Keratinocyte (primary cell): ENCODE measurements around the gene SNRPB.

Experiments
- EZH2 ChIP-seq: IDR thresholded peaks from one replicate; pipeline ENCODE4 v1.6.1; 2012; ENCODE audit warnings: inconsistent platforms, mild to moderate bottlenecking, low read length, moderate library complexity
- TF ChIP-seq, protein P1 (sequence below), 3 experiments: IDR thresholded peaks in 1 of 3; conservative IDR thresholded peaks in 1 of 3; optimal IDR thresholded peaks in 1 of 3; 2 replicates in 2 of 3; 3 replicates in 1 of 3; pipeline versions ENCODE3 to v1.5.1; 2011; ENCODE audit warnings: low read length in 3 of 3, mild to moderate bottlenecking in 3 of 3, moderate library complexity in 2 of 3, control low read depth in 1 of 3, inconsistent platforms in 1 of 3; ENCODE audit not compliant: insufficient read depth in 2 of 3; ENCODE audit errors: extremely low read depth in 1 of 3

DNA sequence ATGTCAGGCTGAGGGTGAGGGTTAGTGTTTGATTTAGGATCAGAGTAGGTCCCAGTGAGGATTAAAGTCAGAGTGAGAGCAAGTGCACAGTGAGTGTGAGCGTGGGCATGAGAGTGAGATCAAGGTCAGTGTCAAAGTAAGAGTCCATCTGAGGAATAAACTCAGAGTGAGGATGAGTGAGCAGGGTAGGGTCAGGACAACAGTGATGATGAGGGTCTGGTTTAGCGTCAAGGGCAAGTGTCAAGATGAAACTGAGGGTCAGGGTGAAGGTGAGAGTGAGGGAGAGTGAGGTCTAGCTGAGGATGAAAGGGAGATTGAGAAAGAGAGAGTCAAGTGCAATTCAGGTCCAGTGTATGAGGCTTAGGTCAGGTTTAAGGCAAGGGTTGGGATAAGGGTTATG, 45.8 kb upstream of the SNRPB start:
- TF ChIP-seq, protein P1, sequence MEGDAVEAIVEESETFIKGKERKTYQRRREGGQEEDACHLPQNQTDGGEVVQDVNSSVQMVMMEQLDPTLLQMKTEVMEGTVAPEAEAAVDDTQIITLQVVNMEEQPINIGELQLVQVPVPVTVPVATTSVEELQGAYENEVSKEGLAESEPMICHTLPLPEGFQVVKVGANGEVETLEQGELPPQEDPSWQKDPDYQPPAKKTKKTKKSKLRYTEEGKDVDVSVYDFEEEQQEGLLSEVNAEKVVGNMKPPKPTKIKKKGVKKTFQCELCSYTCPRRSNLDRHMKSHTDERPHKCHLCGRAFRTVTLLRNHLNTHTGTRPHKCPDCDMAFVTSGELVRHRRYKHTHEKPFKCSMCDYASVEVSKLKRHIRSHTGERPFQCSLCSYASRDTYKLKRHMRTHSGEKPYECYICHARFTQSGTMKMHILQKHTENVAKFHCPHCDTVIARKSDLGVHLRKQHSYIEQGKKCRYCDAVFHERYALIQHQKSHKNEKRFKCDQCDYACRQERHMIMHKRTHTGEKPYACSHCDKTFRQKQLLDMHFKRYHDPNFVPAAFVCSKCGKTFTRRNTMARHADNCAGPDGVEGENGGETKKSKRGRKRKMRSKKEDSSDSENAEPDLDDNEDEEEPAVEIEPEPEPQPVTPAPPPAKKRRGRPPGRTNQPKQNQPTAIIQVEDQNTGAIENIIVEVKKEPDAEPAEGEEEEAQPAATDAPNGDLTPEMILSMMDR (optimal IDR thresholded peaks at IDR 0.05 in 1 of 3, IDR thresholded peaks at IDR 0.05 in 1 of 3, conservative IDR thresholded peaks at IDR 0.05 in 1 of 3; ENCODE audit: extremely low read depth in 1 of 3, insufficient read depth in 2 of 3, low read length in 3 of 3) = no peak
- no peak for TF ChIP-seq EZH2
